Measurements from ENCODE around the gene ROBO1. TPM values are rescaled to one million over a fixed set of nuclear protein-coding genes. Genes with fewer than 3 reads are reported as not detected.
A peak's percentile ranks its signal among the peaks of the same experiment; 100 is the strongest.

ROBO1 gene
- total and polyA plus RNA-seq, 2 donors from 2014 or later: 2.1 to 22.1 TPM

- DNase-seq (no peak), FAIRE-seq (no peak)
- no peak for TF ChIP-seq CTCF (IDR thresholded peaks at IDR 0.05; ENCODE audit: borderline replicate concordance, extremely low read depth, insufficient read depth)
- Histone ChIP-seq H3K4me1 (ENCODE audit: control insufficient read depth in 2 of 3, insufficient read depth in 2 of 3, low read depth in 1 of 3, low read length in 3 of 3) (no peaks in the 10 kb centered on the region), H3K36me3 (ENCODE audit: control insufficient read depth in 2 of 3, insufficient read depth in 3 of 3, low read length in 3 of 3) (no peaks in the 10 kb centered on the region), H3K27ac (ENCODE audit: low read depth in 2 of 2, low read length in 2 of 2) (no peak overlapping the region), H3K4me3 (ENCODE audit: low read length in 3 of 3) (no peak overlapping the region), H3K27me3 (ENCODE audit: control insufficient read depth, insufficient read depth, low read length) (no peaks in the 10 kb centered on the region), H3K9ac (ENCODE audit: low read length in 3 of 3) (no peak overlapping the region), H3K9me3 (ENCODE audit: control insufficient read depth in 2 of 3, insufficient read depth in 1 of 3, low read length in 3 of 3) (no peaks in the 10 kb centered on the region)
- intact Hi-C loops (cut with DNase I): no loop called here
Observed at GRCh38 chr3:78861156-78861555, 906.6 kb downstream of the ROBO1 start.

- intact Hi-C loops (cut with DNase I): no loop called here
- no peak for FAIRE-seq
- Histone ChIP-seq H3K9me3 (ENCODE audit: control insufficient read depth in 2 of 3, insufficient read depth in 1 of 3, low read length in 3 of 3) (no peaks in the 10 kb centered on the region), H3K9ac (ENCODE audit: low read length in 3 of 3) (no peak overlapping the region), H3K36me3 (ENCODE audit: control insufficient read depth in 2 of 3, insufficient read depth in 3 of 3, low read length in 3 of 3) (no peaks in the 10 kb centered on the region), H3K4me3 (ENCODE audit: low read length in 3 of 3) (no peak overlapping the region), H3K27me3 (ENCODE audit: control insufficient read depth, insufficient read depth, low read length) (no peaks in the 10 kb centered on the region), H3K27ac (ENCODE audit: low read depth in 2 of 2, low read length in 2 of 2) (no peak overlapping the region), H3K4me1 (ENCODE audit: control insufficient read depth in 2 of 3, insufficient read depth in 2 of 3, low read depth in 1 of 3, low read length in 3 of 3) (no peaks in the 10 kb centered on the region)
- DNase-seq: no peak
- TF ChIP-seq CTCF (IDR thresholded peaks at IDR 0.05; ENCODE audit: borderline replicate concordance, extremely low read depth, insufficient read depth): no peak
Observed at GRCh38 chr3:78860567-78860966, 907.2 kb downstream of the ROBO1 start.

- intact Hi-C loops (cut with DNase I): no loop called here
- Histone ChIP-seq H3K4me1 (ENCODE audit: control insufficient read depth in 2 of 3, insufficient read depth in 2 of 3, low read depth in 1 of 3, low read length in 3 of 3) (no peaks in the 10 kb centered on the region), H3K36me3 (ENCODE audit: control insufficient read depth in 2 of 3, insufficient read depth in 3 of 3, low read length in 3 of 3) (no peaks in the 10 kb centered on the region), H3K27ac (ENCODE audit: low read depth in 2 of 2, low read length in 2 of 2) (no peak overlapping the region), H3K9me3 (ENCODE audit: control insufficient read depth in 2 of 3, insufficient read depth in 1 of 3, low read length in 3 of 3) (no peaks in the 10 kb centered on the region), H3K9ac (ENCODE audit: low read length in 3 of 3) (no peak overlapping the region), H3K27me3 (ENCODE audit: control insufficient read depth, insufficient read depth, low read length) (no peaks in the 10 kb centered on the region), H3K4me3 (ENCODE audit: low read length in 3 of 3) (no peak overlapping the region)
- DNase-seq (no peak), FAIRE-seq (no peak)
- no peak for TF ChIP-seq CTCF (IDR thresholded peaks at IDR 0.05; ENCODE audit: borderline replicate concordance, extremely low read depth, insufficient read depth)
Observed at GRCh38 chr3:78858910-78859309, 908.9 kb downstream of the ROBO1 start.

- TF ChIP-seq CTCF (IDR thresholded peaks at IDR 0.05; ENCODE audit: borderline replicate concordance, extremely low read depth, insufficient read depth): no peak
- no peak for FAIRE-seq
- Histone ChIP-seq H3K27ac (ENCODE audit: low read depth in 2 of 2, low read length in 2 of 2) (no peak overlapping the region), H3K9me3 (ENCODE audit: control insufficient read depth in 2 of 3, insufficient read depth in 1 of 3, low read length in 3 of 3) (no peaks in the 10 kb centered on the region), H3K36me3 (ENCODE audit: control insufficient read depth in 2 of 3, insufficient read depth in 3 of 3, low read length in 3 of 3) (no peaks in the 10 kb centered on the region), H3K27me3 (ENCODE audit: control insufficient read depth, insufficient read depth, low read length) (no peaks in the 10 kb centered on the region), H3K4me3 (ENCODE audit: low read length in 3 of 3) (no peak overlapping the region), H3K9ac (ENCODE audit: low read length in 3 of 3) (no peak overlapping the region), H3K4me1 (ENCODE audit: control insufficient read depth in 2 of 3, insufficient read depth in 2 of 3, low read depth in 1 of 3, low read length in 3 of 3) (no peaks in the 10 kb centered on the region)
- DNase-seq: peak in 2 of 5 donors; percentile 28 to 49
- intact Hi-C loops (cut with DNase I): no loop called here
Observed at GRCh38 chr3:78858174-78858573, 909.6 kb downstream of the ROBO1 start.

Data from kidney (tissue), 14 donors.